MCF 10A (cell line): ENCODE results near the gene FPGS. TPM values are rescaled to one million over a fixed set of nuclear protein-coding genes. Genes with fewer than 3 reads are reported as not detected.
A peak's percentile ranks its signal among the peaks of the same experiment; 100 is the strongest.

Experiments used
- BruUV-seq: library from RNA; stranded (reverse); fragments of 400-500 nt; replicated peaks from 2 replicates; lab custom pipeline; 2021; lab: Mats Ljungman, UMichigan
- CTCF ChIA-PET: fragments of 300-600 bp; sonication (Branson Sonifier 250); formaldehyde crosslinking; extraction: SDS; loops from one replicate; lab custom pipeline; 2021; ENCODE audit warnings: antibody characterized with exemption, inconsistent platforms; lab: Yijun Ruan, JAX
- POLR2A ChIA-PET: fragments of 300-600, 350-650 bp; sonication (Branson Sonifier 250); formaldehyde crosslinking; extraction: SDS; loops from one replicate; lab custom pipeline; 2020; ENCODE audit warnings: antibody characterized with exemption, inconsistent platforms; lab: Yijun Ruan, JAX
- DNase-seq: peaks from one replicate; pipeline ENCODE4 v3.0.0-alpha.2; 2018; ENCODE audit not compliant: unreplicated experiment
- H3K27ac Mint-ChIP-seq: one replicate; pipeline ENCODE4 v1.8.0; 2022; ENCODE audit warnings: mild to moderate bottlenecking, low read depth, mixed read lengths; ENCODE audit not compliant: unreplicated experiment
- H3K27me3 Mint-ChIP-seq: one replicate; pipeline ENCODE4 v1.8.0; 2022; ENCODE audit warnings: mixed read lengths; ENCODE audit not compliant: insufficient read depth, unreplicated experiment
- H3K36me3 Mint-ChIP-seq: one replicate; pipeline ENCODE4 v1.8.0; 2022; ENCODE audit warnings: mild to moderate bottlenecking, moderate library complexity, mixed read lengths; ENCODE audit not compliant: insufficient read depth, unreplicated experiment
- H3K4me1 Mint-ChIP-seq: one replicate; pipeline ENCODE4 v1.8.0; 2022; ENCODE audit warnings: mixed read lengths; ENCODE audit not compliant: insufficient read depth, unreplicated experiment
- H3K4me3 Mint-ChIP-seq: one replicate; pipeline ENCODE4 v1.8.0; 2022; ENCODE audit warnings: mild to moderate bottlenecking, moderate library complexity, mixed read lengths; ENCODE audit not compliant: unreplicated experiment
- H3K9me3 Mint-ChIP-seq: one replicate; pipeline ENCODE4 v1.8.0; 2022; ENCODE audit warnings: mixed read lengths; ENCODE audit not compliant: unreplicated experiment
- CTCF ChIP-seq: fragments of 200-600 bp; IDR thresholded peaks from one replicate; pipeline ENCODE4 v1.8.0; 2022; ENCODE audit warnings: antibody characterized with exemption, mild to moderate bottlenecking; ENCODE audit not compliant: unreplicated experiment
- intact Hi-C: fragments of 100-400 bp; cut with micrococcal nuclease; formaldehyde crosslinking; loops from 2 replicates; pipeline ENCODE4 v1.14.1; 2022
- total RNA-seq: library from RNA; stranded (reverse); gene quantifications from 2 replicates; pipeline ENCODE4 v1.2.3, GENCODE V29; 2022

Gene FPGS
- total RNA-seq, 1 experiment from 2014 or later = 130 TPM

- no peaks in the 10 kb centered on the region for H3K4me1 Mint-ChIP-seq
- no peaks in the 10 kb centered on the region for H3K27me3 Mint-ChIP-seq
- intact Hi-C loops = no loop called here
- no TSS peak for BruUV-seq
- H3K27ac Mint-ChIP-seq = no peak overlapping the region
- no peak overlapping the region for H3K4me3 Mint-ChIP-seq
- POLR2A ChIA-PET = no interaction called here
- DNase-seq = no peak
- CTCF ChIA-PET = no interaction called here
- H3K36me3 Mint-ChIP-seq = peaks cover 4% of the 10 kb centered on the region
- peaks cover 9% of the 10 kb centered on the region for H3K9me3 Mint-ChIP-seq
- TF ChIP-seq CTCF = no peak
Observed at GRCh38 chr9:127848756-127849504, 46.2 kb downstream of the FPGS start.

GRCh38 chr9:127850286-127850830 lies 47.7 kb downstream of the FPGS start:
- ChIA-PET CTCF (no interaction called here), POLR2A (no interaction called here)
- no peak for TF ChIP-seq CTCF
- intact Hi-C loops = no loop called here
- Mint-ChIP-seq H3K4me3 (no peak overlapping the region), H3K9me3 (peaks cover 9% of the 10 kb centered on the region), H3K27ac (no peak overlapping the region), H3K27me3 (no peaks in the 10 kb centered on the region), H3K4me1 (no peaks in the 10 kb centered on the region), H3K36me3 (peaks cover 4% of the 10 kb centered on the region)
- DNase-seq = no peak
- no TSS peak for BruUV-seq

GRCh38 chr9:127852829-127853228 lies 50.1 kb downstream of the FPGS start:
- ChIA-PET POLR2A (interaction anchor here (0.6 to 1.4 kb wide), 6 partner anchors 9 to 289 kb away, joined by 3 to 6 read pairs (median 3); no protein-coding TSS in a partner anchor), CTCF (interaction anchor here (0.6 to 1.9 kb wide), 5 partner anchors 8 to 40 kb away, joined by 3 to 8 read pairs (median 5); no protein-coding TSS in a partner anchor)
- intact Hi-C loops = no loop called here
- no peaks in the 10 kb centered on the region for H3K27me3 Mint-ChIP-seq
- no peaks in the 10 kb centered on the region for H3K4me1 Mint-ChIP-seq
- H3K4me3 Mint-ChIP-seq = peak overlapping the region; percentile 79
- H3K36me3 Mint-ChIP-seq = peaks cover 4% of the 10 kb centered on the region
- H3K27ac Mint-ChIP-seq = no peak overlapping the region
- no TSS peak for BruUV-seq
- no peak for DNase-seq
- no peak for TF ChIP-seq CTCF
- peaks cover 9% of the 10 kb centered on the region for H3K9me3 Mint-ChIP-seq
